GM19025 (cell line): Measurements from ENCODE around the gene ADGRG3.

Experiments used
- ATAC-seq: cut with Tn5 transposase; IDR thresholded peaks from one replicate; pipeline ENCODE4 v1.9.1; 2021; ENCODE audit warnings: mild to moderate bottlenecking, low read depth, moderate library complexity; ENCODE audit not compliant: unreplicated experiment

The ADGRG3 gene

GRCh38 chr16:57732714-57733113 lies 64.6 kb downstream of the ADGRG3 start:
- no peak for ATAC-seq

DNA sequence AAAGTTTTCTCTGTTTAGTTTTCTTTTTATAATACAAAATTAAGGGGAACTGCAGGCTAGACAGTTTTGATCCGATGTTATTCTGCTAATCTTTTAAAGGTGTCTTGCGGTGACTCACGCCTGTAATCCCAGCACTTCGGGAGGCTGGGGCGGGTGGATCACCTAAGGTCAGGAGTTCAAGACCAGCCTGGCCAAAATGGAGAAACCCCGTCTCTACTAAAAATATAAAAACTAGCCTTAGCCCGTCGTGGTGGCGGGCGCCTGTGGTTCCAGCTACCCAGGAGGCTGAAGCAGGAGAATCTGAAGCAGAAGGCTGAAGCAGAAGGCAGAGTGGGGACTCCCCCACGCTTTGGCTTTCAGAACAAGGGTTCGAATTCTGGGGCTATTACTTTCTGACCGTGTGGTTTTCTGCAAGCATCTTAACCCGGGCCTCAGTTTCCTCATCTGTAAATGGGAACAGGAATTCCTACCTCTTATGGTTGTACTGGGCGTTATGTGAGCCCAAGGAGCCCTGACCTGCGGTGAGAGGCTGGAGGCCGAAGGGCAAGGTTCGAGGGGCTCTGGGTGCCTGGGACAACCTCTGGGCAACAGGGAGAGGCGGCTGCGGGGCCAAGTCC lies 66.3 kb downstream of the ADGRG3 start:
- ATAC-seq: no peak

DNA sequence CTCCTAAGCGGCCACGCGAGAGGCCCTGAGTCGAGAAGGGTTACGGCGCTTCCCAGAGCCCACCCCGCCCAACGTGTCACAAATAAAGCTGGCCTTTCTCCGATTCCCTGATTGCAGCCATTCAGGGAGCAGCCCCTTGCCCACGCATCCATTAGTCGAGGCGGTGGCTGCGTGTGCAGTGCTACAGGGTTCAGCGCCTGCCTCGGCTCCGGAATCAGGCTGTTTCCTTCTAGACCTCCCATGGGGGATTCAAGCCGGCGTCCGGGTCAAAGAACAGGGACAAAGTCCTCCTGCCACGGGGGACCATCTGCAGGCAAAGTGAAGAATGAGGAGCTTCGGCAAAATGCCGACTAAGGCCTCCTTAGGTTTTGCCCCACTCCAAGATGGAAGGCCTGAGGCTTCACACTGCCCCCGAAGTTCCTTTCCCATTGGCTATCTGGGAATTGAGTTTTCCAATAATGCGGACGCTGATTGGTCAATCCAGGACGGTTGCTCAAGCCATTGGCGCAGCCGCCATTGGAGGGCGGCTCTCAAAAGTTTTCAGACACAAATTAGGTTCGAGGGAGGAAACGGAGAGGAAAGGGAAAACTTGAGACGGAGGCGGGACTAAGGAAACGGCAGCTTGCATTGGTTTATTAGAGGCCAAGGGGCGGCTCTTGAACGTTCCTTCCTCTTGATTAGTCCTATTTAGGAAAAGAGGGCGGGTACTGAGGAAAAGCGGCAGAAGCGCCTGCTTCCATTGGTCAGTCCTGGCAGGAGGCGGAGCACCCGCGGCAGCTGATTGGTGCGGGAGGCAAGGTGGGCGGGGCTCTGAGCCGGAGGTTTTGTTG lies 67.0 kb downstream of the ADGRG3 start:
- peak; percentile 86 for ATAC-seq

DNA sequence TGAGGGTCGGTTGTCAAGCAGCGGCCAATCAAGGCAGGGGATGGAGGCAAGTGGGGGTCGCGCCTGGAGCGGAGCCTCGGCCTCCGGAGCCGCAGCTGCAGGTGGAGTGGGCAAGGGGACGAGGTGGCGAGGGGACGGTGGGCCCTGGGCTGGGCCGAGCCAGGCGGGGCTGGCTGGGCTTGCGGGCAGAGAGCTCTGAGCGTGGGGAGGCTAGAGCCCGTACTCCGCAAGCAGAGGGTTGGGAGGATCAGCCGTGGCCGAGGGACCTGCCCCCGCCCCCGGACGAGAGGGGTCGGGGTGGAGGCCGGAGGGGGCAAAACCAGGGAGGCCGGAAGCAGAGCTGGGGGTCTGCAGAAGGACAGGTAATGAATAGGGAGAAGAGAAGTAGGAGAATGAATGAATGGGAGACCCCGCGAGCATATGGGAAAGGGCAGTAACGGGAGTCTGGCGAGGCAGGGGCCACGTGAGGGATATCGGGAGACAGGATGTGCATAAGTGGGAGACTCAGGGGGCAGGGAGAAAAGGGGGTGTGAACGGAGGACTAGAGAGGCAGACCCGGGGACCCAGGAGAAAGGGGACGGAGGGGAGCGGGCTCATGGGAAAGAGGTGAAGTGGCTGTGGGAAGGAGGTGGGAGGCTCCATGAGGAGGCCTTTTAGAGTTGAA lies 67.8 kb downstream of the ADGRG3 start, which contains the start of gene KATNB1:
KATNB1 (plus strand) TSS at position 16 of the 664 bp plus-strand sequence. CDS start 1,474 bp downstream, outside the sequence.
- no peak for ATAC-seq

DNA sequence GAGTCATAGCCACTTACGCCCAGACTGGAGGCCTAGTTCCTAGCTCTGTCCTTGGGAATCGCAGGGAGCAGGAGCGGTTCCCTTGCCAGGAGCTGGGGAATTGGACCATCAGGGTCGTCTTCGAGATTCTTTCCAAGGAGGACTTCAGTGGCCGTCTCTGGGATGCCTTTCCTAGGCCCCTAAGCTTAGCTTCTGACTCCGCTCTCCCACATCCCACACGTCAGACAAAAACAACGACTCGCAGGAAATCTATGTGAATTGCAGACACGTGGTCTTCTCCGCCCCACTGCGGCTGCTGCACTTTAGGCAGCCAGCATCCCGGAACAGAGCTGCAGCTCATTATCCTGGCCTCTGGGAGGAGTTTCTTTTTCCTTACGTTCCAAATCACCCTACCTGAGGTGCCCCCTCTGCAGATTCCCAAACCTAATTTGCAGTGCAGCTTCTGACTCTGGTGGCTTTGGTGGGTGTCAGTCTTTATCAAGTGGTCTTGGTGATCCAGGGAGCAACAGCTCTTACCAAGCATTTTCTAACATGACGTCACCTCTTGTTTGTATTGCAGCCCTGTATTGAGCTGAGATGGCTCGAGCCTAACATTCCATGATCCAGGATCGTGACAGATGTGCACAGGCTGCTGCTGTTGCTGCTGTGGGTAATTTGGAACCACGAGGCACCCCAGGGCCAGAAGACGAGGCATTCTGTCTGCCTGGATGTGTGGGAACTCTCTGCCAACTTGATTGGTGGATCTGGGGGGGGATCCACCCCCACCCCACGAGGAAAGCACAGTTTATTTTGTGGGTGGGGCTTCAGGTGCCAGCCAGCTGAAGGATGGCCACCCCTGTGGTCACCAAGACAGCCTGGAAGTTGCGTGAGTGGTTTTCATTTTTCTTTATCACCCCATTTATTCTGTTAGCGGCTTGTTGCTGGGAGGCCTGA lies 68.6 kb downstream of the ADGRG3 start:
- ATAC-seq: no peak

- no peak for ATAC-seq
These were observed 70.7 kb downstream of the ADGRG3 start for GRCh38 chr16:57738844-57739243.
